NCI-H146 treated with DMSO at 0.1 percent for 48 hours (cell line): ENCODE data around the gene CLEC16A.

Experiments
- DNase-seq: peaks from one replicate; lab custom pipeline; 2025; ENCODE audit not compliant: unreplicated experiment; lab: John Stamatoyannopoulos, UW

Gene CLEC16A

DNA sequence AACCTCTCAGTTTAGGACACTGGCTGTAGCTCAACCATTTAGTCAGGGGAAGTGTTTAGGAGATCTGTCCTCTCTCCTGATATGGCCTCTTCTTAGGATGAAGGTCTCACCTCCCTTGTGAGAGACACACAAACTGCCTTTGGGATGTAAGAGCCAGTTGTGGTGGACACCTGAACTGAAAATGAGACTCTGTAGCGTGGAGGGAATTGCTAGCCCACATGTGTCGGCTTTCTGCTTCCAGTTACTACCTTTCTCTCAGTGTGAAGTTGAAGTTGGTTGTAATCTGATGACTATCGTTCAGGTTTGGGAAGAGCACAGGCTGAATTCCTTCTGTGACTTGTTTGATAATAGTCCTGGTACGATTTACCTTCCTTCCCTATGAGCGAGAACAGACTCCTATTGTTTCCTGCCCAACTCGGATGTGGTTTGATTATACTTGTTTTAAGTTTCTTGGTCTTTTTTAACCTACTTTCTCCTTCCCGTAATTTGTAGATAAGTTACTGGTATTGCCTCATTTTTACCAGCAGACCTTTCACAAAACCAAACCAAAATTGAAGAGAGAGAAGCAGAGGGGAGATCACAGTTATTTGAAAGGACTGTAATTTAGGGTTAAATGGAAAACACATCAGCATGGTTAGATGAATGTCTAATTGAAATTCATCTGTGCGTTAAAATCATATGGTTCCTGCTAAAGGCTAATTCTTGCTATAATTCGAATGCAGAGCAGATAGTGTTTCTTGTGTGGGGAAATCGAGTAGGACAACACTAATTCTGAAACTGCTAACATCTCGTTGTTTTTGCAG lies 43.2 kb downstream of the CLEC16A start:
- DNase-seq: no peak

DNA sequence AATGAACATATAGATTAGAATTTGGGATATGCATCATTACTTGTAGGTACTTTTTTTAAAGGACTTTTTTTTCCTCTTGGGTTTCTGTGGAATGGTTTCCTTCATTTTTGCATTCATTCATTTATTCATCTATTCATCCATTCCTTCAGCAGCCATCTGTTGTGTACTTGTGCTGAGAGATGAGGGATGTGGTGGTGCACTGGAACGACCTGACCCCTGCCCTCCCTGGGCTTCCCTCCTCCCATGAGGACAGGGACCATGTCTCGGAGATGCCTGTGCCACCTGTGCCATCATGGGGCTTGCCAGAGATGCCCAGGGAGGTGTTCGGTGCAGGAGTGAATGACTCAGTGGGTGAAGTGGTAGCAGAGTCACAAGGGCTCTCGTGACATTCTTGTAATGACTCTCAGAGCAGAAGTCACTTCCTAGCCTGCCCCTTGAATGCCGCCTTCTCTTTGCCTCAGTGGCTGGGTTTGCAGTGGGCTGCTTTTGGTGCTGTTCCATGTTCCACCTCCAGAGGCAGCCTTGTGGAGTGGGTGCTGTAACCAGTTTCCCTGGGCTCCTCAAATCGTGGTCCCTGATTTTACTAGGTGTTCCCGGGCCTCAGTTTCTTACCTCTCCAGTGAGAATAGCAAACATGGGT lies 43.9 kb downstream of the CLEC16A start:
- DNase-seq: no peak

DNA sequence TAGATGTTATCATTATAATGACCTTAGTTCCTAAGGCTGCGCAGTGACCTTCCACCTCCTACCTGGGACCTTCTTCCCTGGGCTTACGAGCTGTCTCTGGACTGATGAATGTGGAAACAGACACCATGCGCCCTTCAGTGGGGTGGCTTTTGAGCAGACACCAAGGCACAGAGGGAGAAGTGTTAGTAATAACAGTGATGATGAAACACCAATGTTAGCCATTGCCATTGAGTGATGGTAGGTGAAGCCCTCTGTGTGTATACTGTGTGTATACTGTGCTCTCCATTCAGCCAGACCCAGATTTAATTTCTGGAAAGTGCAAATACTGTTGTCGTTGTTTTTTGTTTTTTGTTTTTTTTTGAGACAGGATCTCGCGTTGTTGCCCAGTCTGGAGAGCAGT lies 44.5 kb downstream of the CLEC16A start:
- no peak for DNase-seq

DNA sequence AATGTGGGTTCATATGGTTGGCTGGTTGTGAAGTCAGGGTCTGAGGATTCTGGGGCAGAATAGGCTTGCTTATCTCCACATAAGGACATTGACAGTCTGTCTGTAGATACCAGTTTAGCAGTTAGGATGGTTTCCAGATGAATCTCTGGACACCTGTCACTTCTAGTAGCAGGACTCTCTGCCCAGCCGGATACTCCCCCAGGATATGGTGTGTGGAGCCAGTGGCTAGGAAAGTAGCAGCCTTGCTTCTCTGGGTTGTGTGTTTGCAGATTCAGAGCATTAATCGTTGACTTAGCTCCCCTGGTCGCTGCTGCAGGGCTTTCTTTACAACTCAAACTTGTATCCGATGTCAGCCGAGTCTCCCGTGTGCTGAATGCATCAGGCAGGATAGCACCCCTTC lies 45.2 kb downstream of the CLEC16A start:
- DNase-seq: no peak

DNA sequence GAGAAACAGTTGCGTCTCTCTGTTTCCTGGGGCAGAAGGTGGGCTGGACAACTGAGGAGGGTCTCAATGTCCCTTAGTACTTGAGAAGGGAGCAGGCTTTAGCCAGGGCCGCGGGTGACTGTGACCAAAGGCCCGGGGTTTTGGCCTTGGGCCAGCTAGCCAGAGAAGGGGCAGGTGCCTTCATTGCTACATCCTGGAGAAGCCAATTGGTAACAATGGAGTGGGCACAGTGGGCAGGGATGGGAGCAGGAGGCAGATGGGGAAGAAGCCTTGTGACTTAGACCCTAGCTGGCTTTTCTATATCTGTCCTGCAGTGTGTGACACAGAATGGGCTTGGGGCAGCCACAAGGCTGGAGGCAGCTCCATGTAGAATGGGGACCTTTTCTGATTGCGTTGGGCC lies 46.0 kb downstream of the CLEC16A start:
- DNase-seq: no peak

DNA sequence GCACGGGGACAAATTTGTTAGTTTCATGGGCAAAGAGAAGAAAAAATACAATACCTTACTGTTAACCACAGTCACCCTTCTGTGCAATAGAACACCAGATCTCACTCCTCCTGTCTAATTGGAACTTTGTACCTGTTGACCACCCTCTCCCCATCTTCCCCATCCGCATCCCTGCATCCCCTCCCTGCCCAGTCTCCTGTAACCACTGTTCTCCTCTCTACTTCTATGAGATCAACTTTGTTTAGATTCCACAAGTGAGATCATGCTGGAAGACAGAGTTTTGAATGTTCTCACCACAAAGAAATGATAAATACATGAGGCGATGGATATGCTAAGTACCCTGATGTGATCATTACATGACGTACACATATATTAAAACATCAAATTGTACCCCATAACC lies 47.7 kb downstream of the CLEC16A start:
- no peak for DNase-seq

DNA sequence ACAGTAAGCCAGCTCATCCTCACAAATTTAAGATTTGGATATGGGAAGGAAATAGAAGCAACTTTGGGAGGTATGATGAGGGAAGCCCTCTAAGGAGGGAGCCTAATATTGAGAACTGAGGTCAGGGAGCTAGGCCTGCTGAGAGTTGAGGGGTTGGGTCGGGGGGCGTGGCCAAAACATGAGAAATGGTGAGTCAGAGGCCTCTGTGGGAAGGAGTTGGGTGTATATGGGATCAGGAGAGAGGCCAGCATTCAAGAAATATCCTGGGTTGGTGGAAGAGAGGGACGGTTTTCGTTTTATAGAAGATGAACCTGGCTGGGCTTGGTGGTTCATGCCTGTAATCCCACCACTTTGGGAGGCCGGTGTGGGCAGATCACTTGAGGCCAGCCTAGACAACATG lies 48.4 kb downstream of the CLEC16A start:
- no peak for DNase-seq

DNA sequence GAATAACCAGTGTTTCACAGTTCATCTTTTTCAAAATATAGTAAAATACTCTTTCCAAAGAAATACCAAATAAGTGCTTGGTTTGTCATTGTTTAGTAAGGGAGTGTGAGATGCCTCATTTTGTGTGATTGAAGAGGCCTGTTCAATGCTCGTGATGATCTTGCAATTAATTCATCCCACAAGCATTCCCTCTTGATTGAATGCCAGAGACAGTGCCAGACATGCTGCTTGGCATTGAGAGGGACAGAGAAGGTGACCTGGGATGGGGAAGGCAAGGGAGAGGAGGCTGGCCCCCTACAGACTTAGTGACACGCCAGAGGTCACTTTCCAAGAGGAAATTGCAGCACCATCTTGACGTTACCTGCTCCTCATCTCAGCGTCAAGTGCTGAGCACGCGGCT lies 49.3 kb downstream of the CLEC16A start:
- DNase-seq: no peak

DNA sequence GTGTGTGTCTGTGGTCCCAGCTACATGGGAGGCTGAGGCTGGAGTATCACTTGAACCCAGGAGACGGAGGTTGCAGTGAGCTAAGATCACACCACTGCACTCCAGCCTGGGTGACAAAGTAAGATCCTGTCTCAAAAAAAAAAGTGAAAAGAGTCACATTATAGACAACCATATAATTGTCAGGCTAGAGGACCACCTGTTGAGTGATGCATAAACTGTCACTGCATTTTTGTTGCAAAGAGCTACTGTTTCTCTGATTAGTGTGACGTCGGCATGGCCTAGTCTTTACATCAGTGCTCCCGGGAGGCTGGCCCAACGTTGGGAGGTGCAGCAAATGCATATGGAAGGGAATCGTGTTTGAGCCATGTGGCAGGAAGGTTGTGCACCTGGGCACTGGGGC lies 50.2 kb downstream of the CLEC16A start:
- no peak for DNase-seq

DNA sequence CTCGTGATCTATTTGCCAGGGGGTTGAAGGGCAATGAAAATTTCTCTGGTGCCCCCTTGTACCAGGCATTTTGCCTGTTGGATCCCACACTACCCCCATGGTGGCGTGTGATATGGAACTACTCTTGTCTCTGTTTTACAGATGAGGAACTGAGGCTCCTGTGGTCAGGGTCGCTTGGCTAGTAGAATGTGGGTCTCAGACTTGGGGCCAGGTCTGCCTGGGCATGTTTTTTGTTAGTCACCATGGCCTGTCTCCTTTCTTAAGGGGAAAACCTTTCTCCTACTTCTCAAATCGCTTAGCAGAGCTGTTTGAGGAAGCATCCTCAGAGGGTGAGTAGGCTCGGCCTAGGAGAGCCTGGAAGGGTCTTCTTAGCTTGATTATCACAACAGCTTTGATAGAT lies 51.2 kb downstream of the CLEC16A start:
- no peak for DNase-seq

DNA sequence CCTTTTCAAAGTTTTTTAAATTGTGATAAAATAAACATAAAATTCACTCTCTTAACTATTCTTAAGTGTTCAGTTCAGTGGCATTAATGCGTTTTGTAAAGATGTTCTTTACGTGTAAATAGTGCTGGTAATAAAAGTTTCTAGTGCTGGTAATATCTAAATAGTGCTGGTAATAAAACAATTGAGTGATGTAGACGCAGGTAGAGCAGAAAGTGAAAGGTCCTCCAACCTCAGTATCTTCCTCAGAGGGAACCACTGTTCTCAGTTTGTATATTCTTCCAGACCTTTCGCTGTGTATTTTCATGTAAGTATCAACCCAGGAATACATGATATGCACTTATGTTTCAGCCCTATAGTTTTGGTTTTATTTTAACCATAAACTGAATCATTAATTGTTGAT lies 53.1 kb downstream of the CLEC16A start:
- DNase-seq: no peak

DNA sequence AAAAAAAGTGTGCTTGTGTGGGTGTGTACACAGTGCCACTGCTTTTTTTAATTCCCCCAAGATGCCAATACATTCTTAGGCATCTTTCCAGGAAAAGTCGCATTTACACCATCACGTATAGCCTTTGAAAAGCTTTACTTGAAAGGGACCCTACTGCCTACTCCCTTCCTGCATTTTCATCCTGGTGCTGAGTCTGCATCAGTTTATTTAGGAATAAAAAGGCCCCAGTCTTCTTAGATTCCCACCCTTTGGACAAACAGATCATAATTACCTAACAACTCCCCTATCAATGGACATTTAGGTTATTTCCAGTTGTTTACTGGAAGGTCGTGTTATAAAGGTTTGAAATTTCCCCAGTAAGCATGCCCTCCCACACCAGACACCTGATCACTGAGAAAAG lies 54.9 kb downstream of the CLEC16A start:
- DNase-seq: no peak

DNA sequence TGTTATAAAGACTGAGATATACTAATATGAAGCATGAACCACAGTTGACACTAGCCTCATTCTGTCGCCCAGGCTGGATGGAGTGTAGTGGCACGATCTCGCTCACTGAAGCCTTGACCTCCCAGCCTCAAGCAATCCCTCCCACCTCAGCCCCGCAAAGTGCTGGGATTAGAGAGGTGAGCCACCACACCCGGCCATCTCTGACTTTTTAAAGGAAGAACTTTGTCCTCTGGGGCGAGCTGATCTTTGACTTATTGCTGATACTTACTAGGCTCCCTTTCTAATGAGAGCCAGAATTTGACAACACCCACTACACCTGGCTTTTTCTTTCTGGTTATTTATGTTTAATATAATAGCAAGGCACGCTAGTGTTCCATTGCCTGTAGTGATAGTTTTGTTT lies 57.2 kb downstream of the CLEC16A start:
- DNase-seq: no peak

DNA sequence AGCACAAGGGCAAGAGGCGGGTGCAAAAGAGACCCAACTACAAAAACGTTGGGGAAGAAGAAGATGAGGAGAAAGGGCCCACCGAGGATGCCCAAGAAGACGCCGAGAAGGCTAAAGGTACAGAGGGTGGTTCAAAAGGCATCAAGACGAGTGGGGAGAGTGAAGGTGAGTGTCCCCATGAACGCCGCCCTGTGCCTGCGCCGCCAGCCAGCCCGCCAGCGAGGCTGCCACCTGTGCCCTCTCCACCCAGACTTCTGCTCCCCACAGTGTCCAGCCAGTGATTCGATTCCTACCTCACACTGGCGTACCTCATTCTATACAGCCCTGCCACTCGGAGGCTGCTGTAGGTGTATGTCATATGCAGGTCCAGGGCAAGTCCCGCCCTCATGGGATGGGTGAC lies 58.8 kb downstream of the CLEC16A start:
- no peak for DNase-seq

DNA sequence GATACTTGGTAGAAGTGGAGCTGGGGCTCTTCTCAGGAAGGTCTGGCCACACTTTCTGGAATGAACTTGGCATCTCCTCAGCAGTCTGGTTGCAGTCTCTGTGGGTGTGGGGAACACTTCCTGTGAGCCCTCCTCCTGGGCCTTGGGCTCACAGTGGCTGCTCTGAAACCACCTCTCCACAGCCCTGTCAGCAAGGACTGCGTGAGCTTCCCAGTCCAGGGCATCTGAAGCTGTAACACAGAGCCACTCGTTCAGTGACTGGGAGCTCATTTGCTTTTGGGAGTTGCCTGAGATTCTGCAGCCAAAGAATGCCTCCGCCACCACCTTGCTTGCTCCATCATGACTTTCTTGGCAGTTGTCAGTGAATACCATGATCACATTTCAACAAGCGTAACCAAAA lies 60.0 kb downstream of the CLEC16A start:
- no peak for DNase-seq

DNA sequence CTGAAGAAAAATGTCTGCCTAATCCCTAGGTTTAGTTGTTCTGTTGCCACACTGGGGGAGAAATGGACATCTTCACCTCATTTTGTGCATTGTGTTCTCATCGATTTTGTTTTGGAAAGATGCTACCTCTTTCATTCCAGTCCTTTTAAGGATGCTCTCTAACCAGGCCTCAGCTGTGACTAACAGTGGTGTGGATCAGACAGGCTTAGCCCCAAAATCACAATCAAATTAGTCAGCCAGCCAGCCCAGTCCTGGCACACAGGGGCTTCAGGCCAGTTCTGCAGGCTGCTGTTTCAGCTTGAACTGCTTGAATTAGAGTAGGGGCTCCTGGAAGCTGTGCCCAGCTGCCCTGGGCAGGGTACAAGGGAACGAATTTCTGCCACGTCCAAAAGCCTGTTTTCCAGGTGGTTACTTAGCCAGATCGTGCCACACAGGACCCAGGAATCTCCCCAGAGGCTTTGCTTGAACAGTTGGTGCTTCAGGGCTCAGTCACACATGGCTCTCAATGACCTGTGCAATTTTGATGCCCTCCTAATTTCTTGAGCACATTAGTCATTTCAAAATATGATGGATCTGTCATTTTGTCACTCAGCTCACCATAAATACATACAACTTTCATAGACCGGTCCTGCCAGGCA lies 60.7 kb downstream of the CLEC16A start:
- no peak for DNase-seq

DNA sequence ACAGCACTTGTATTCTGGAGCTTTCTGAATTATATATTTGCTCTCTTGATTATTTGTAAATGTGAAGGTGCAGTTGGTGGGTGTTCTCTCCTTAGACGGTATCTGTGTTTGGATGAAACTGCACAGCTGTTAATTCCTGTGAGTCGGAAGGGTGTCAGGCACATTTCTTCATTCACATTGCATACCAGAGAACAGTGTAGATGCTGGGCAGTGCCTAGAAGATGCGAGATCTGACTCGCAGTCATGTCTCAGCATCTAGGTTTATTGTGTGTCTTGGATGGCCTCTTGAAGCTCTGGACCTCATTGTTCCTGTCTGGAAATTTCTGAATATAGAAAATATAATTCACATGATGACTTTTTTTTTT lies 61.2 kb downstream of the CLEC16A start:
- no peak for DNase-seq

DNA sequence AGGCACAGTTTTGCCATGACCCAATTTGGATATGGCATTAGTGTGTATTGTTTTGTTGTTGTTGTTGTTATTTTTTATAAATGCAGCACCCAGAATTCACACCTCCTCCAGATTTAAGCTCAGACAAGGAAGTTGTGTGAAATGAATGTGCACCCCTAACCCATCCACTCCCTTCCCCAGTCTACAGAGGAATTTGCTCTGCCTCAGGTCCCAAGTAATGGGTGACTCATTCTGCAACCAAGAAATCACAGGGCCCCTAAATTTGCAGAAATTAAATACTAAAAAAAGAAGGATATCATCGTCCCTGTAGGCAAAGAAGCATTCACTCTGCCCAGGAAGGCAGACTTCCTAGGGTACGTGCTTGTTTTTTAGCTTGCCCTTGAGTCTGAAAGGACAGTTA lies 62.3 kb downstream of the CLEC16A start:
- no peak for DNase-seq

DNA sequence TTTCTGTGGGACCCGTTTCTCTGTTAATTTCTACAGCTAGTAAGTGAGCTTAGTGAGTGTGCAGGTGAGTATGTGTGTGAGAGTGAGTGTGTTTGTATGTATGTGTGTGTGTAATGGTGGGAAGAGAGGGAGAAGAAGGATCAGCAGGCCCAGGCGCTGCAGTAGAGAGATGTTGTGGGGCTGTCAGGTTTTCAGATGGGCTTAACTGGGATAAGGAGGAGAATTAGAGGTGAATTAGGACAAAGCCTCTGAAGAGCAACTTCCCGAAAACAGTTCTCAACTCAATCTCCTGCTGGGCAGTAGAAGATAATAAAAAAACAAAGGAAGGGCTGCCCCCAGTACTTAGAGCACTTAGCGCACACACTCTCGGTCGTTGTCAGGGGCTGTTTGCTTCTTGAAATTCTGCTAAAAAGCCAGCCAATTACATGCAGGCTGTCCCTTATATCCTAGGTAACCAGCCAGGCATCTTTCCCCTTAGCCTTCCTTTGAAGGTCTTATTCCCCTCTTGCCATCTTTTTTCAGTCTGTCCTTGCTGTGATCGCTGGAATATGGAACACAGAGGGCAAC lies 63.4 kb downstream of the CLEC16A start:
- no peak for DNase-seq

DNA sequence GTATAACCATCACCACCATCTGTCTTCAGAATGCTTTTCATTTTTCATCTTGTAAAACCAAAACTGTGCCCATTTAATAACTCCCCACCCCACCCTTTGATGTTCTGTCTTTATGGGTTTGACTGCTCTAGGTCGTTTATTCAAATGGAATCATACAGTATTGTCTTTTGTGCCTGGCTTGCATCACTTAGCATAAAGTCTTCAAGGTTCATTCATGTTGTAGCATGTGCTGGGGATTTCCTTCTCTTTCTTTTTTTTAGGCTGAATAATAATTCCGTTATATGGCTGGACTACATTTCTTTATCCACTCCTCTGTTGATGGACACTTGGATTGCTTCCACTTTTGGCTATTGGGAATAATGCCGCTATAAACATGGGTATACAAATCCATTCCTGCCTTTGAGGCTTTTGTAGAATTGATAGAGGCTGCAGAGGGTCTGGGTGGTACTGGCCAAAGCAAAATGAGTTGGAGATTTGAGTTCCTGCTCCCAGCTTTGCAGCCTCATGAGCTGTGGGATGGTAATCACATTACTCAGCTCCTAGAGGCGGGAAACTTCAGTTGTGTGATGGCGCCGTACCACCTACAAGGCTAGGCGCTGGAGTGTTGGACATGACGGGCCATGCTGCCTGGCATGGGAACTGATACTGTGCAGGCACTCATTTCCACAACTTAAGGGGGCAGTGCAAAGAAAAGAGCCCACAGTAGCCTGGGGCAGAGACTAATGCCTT lies 64.8 kb downstream of the CLEC16A start:
- no peak for DNase-seq

DNA sequence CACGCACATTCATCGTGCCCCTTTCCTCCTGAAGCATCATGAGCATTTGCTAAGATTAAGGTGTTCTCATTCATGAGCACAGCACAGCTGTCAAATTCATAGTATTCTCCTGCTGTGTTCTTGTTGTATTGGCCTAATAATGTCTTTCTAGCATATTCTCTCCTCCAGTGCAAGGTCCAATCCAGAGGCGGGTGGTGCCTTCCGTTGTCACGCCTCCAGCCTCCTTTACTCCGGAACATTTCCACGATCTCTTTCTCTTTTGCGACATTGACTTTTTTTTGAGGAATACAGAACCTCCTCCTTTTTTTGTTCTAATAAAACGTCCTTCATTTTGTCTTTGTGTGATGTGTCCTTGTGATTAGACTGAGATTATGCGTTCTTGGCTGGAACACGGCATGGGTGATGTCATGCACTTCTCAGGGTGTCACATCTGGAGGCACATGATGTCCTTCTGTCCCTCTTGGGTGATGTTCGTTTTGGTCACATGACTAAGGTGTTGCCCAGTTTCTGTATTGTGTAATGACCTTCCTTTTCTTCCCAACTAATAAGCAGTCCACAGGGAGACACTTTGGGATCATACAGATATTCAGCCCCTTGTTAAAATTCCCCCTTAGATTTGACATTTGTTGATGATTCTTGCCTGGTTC lies 66.3 kb downstream of the CLEC16A start:
- DNase-seq: no peak
